ENCODE data around the gene TMPRSS12.
"Not testable (repeated sequence)": the region's sequence is repeated elsewhere in the genome, so short reads cannot be mapped to it uniquely, and the experiment has no call there.

TMPRSS12 gene

GRCh38 chr12:50841716-50842531 lies 802 bp upstream of the TMPRSS12 start:
- TF ChIP-seq CTCF (conservative IDR thresholded peaks at IDR 0.05) (no peak), ZFX (IDR thresholded peaks at IDR 0.05) (no peak)
- no peak overlapping the region for H3K27ac ChIP-seq

- H3K27ac ChIP-seq, result no peak overlapping the region
- TF ChIP-seq CTCF (conservative IDR thresholded peaks at IDR 0.05) (no peak), ZFX (IDR thresholded peaks at IDR 0.05) (no peak)
Measured at GRCh38 chr12:50845021-50845647, 2.4 kb downstream of the TMPRSS12 start.

- no peak overlapping the region for H3K27ac ChIP-seq
- TF ChIP-seq ZFX (IDR thresholded peaks at IDR 0.05) (no peak), CTCF (conservative IDR thresholded peaks at IDR 0.05) (no peak)
Measured at GRCh38 chr12:50848963-50849362, 6.2 kb downstream of the TMPRSS12 start.

GRCh38 chr12:50855218-50855617 lies 12.5 kb downstream of the TMPRSS12 start:
- not testable (repeated sequence) for H3K27ac ChIP-seq

- H3K27ac ChIP-seq, result not testable (repeated sequence)
Measured at GRCh38 chr12:50855679-50856078, 13.0 kb downstream of the TMPRSS12 start.

GRCh38 chr12:50859621-50860310 lies 17.0 kb downstream of the TMPRSS12 start:
- no peak for TF ChIP-seq ZFX (IDR thresholded peaks at IDR 0.05)
- no peak for TF ChIP-seq CTCF (conservative IDR thresholded peaks at IDR 0.05)
- H3K27ac ChIP-seq, result no peak overlapping the region

- H3K27ac ChIP-seq, result no peak overlapping the region
- no peak for TF ChIP-seq CTCF (conservative IDR thresholded peaks at IDR 0.05)
- TF ChIP-seq ZFX (IDR thresholded peaks at IDR 0.05), result no peak
Measured at GRCh38 chr12:50862316-50862715, 19.6 kb downstream of the TMPRSS12 start.

- no peak overlapping the region for H3K27ac ChIP-seq
- TF ChIP-seq CTCF (conservative IDR thresholded peaks at IDR 0.05) (no peak), ZFX (IDR thresholded peaks at IDR 0.05) (no peak)
Measured at GRCh38 chr12:50865266-50865665, 22.5 kb downstream of the TMPRSS12 start.

GRCh38 chr12:50868881-50869280 lies 26.2 kb downstream of the TMPRSS12 start:
- H3K27ac ChIP-seq, result not testable (repeated sequence)
